HepG2 (cell line): ENCODE results near the gene GPRIN1. TPM values are rescaled to one million over a fixed set of nuclear protein-coding genes. Genes with fewer than 3 reads are reported as not detected.

Source experiments
- ATAC-seq: fragments of 200-7000 bp; cut with Tn5 transposase; 3 replicates; pipeline ENCODE4 v1.9.1; 2020; ENCODE audit warnings: mild to moderate bottlenecking, moderate library complexity
- BruUV-seq: library from RNA; stranded (reverse); fragments of 400-500 nt; replicated peaks from 2 replicates; lab custom pipeline; 2021; lab: Mats Ljungman, UMichigan
- CTCF ChIA-PET: fragments of 300-600 bp; formaldehyde crosslinking; extraction: SDS; loops from one replicate; lab custom pipeline; 2021; ENCODE audit warnings: low total read pairs, inconsistent platforms, low intra/inter-chr PET ratio; lab: Yijun Ruan, JAX
- POLR2A ChIA-PET: fragments of 350-600 bp; sonication (Branson Sonifier 250); formaldehyde crosslinking; loops from one replicate; lab custom pipeline; 2020; ENCODE audit warnings: antibody characterized with exemption, inconsistent platforms; lab: Yijun Ruan, JAX
- DNase-seq: peaks from one replicate; pipeline ENCODE4 v3.0.0-alpha.2; 2015; ENCODE audit warnings: low spot score
- FAIRE-seq: peaks from 3 replicates; lab custom pipeline; 2011; peaks lifted over from hg19 to GRCh38; lab: Jason Lieb, UNC
- H2AFZ ChIP-seq: one replicate; pipeline ENCODE4 v1.6.1; 2011; ENCODE audit warnings: low read length, inconsistent platforms
- H3K27ac ChIP-seq: fragments of 300-600 bp; 3 replicates; pipeline ENCODE4 v1.8.0; 2011; ENCODE audit warnings: mixed run types, mild to moderate bottlenecking, mixed read lengths, low read length, inconsistent platforms; ENCODE audit not compliant: insufficient read depth; ENCODE audit errors: extremely low read length
- H3K27me3 ChIP-seq, 2 experiments: fragments of 200-600 bp in 1 of 2; 2 replicates in 1 of 2; 3 replicates in 1 of 2; pipeline versions ENCODE4 v1.6.0 to v1.8.0; 2011; ENCODE audit warnings: low read length in 2 of 2, mild to moderate bottlenecking in 2 of 2, moderate library complexity in 2 of 2, inconsistent platforms in 1 of 2; ENCODE audit not compliant: insufficient read depth in 2 of 2, control insufficient read depth in 1 of 2
- H3K36me3 ChIP-seq, 2 experiments: fragments of 200-600 bp in 1 of 2; replicated peaks in 1 of 2; 2 replicates in 1 of 2; 3 replicates in 1 of 2; pipeline versions ENCODE4 v1.5.1 to v1.8.0; 2011; ENCODE audit warnings: low read length in 2 of 2, inconsistent platforms in 1 of 2; ENCODE audit not compliant: insufficient read depth in 2 of 2, control insufficient read depth in 1 of 2
- H3K4me1 ChIP-seq: 2 replicates; pipeline ENCODE4 v1.5.1; 2012; ENCODE audit warnings: low read length, inconsistent platforms; ENCODE audit not compliant: insufficient read depth
- H3K4me2 ChIP-seq: 2 replicates; pipeline ENCODE4 v1.6.0; 2011; ENCODE audit warnings: low read depth, low read length, inconsistent platforms
- H3K4me3 ChIP-seq, 3 experiments: fragments of 200-600 bp in 1 of 3; sonication (generic), shearing (Covaris generic) in 1 of 3; replicated peaks in 1 of 3; 2 replicates each; pipeline ENCODE4 v1.5.1; 2011 to 2016; ENCODE audit warnings: low read length in 3 of 3, inconsistent platforms in 2 of 3, low read depth in 2 of 3, mild to moderate bottlenecking in 2 of 3, control low read depth in 1 of 3, mixed read lengths in 1 of 3; ENCODE audit not compliant: insufficient read depth in 1 of 3
- H3K79me2 ChIP-seq: one replicate; pipeline ENCODE4 v1.6.1; 2011; ENCODE audit warnings: low read length, inconsistent platforms; ENCODE audit not compliant: insufficient read depth
- H3K9ac ChIP-seq: 2 replicates; pipeline ENCODE4 v1.6.0; 2011; ENCODE audit warnings: mild to moderate bottlenecking, low read depth, low read length, inconsistent platforms; ENCODE audit not compliant: insufficient read depth
- H3K9me3 ChIP-seq: 2 replicates; pipeline ENCODE4 v1.5.1; 2012; ENCODE audit warnings: mild to moderate bottlenecking, low read length
- H4K20me1 ChIP-seq: 2 replicates; pipeline ENCODE4 v1.6.0; 2011; ENCODE audit warnings: inconsistent platforms, mild to moderate bottlenecking, low read length, moderate library complexity; ENCODE audit not compliant: insufficient read depth
- CEBPG ChIP-seq: IDR thresholded peaks from 2 replicates; pipeline ENCODE4 v1.6.1; 2016
- GATAD2A ChIP-seq: IDR thresholded peaks from 2 replicates; pipeline ENCODE4 v1.6.1; 2016
- HHEX ChIP-seq: IDR thresholded peaks from 2 replicates; pipeline ENCODE4 v1.6.1; 2016; ENCODE audit warnings: control low read depth
- NCOA5 ChIP-seq: sonication (generic); formaldehyde crosslinking; IDR thresholded peaks from 2 replicates; pipeline ENCODE4 v1.4.0; 2020; ENCODE audit warnings: missing genetic modification reagents
- NFATC3 ChIP-seq: sonication (generic); formaldehyde crosslinking; IDR thresholded peaks from 2 replicates; pipeline ENCODE4 v1.5.1; 2020; ENCODE audit warnings: mild to moderate bottlenecking, missing genetic modification reagents
- SNAI1 ChIP-seq: sonication (generic); formaldehyde crosslinking; IDR thresholded peaks from 2 replicates; pipeline ENCODE4 v1.5.0; 2020; ENCODE audit warnings: mild to moderate bottlenecking, missing genetic modification reagents, borderline replicate concordance
- SRSF1 ChIP-seq: fragments of 200-400 bp; formaldehyde crosslinking; optimal IDR thresholded peaks from 2 replicates; pipeline ENCODE3; 2017; ENCODE audit warnings: mild to moderate bottlenecking, low read depth, low read length, moderate library complexity
- SRSF9 ChIP-seq: fragments of 200-400 bp; formaldehyde crosslinking; IDR thresholded peaks from 2 replicates; pipeline ENCODE4 v1.6.1; 2018; ENCODE audit warnings: borderline replicate concordance, mild to moderate bottlenecking, low read depth, low read length; ENCODE audit not compliant: insufficient read depth, poor library complexity, severe bottlenecking
- ZNF160 ChIP-seq: sonication (generic); formaldehyde crosslinking; IDR thresholded peaks from 2 replicates; pipeline ENCODE4 v1.8.0; 2022; ENCODE audit warnings: mild to moderate bottlenecking, inconsistent platforms, missing genetic modification reagents
- ZNF329 ChIP-seq: sonication (generic); formaldehyde crosslinking; IDR thresholded peaks from 2 replicates; pipeline ENCODE4 v1.9.0; 2021; ENCODE audit warnings: low read depth, mild to moderate bottlenecking, missing genetic modification reagents
- ZNF350 ChIP-seq: sonication (generic); formaldehyde crosslinking; IDR thresholded peaks from 2 replicates; pipeline ENCODE4 v1.4.0; 2020; ENCODE audit warnings: mild to moderate bottlenecking, low read depth, missing genetic modification reagents, borderline replicate concordance
- ZNF687 ChIP-seq: sonication (generic); formaldehyde crosslinking; IDR thresholded peaks from 2 replicates; pipeline ENCODE4 v1.5.1; 2020; ENCODE audit warnings: mild to moderate bottlenecking, missing genetic modification reagents, moderate library complexity
- WGBS: methylation state at CpG from one replicate; pipeline ENCODE4 v1.1.6; 2017; ENCODE audit warnings: low lambda C conversion rate; 5-methylcytosine and 5-hydroxymethylcytosine counted together
- in situ Hi-C: cut with HindIII; loops from 2 replicates; pipeline ENCODE4 v1.10.0; 2017; ENCODE audit warnings: low pct_unique_long_range_greater_than_20kb; ENCODE audit not compliant: extremely low pct_ligation_motif_present
- intact Hi-C: fragments of 100-400 bp; cut with micrococcal nuclease; formaldehyde crosslinking; loops from one replicate; pipeline ENCODE4 v1.10.0; 2022; ENCODE audit not compliant: unreplicated experiment
- polyA plus RNA-seq, 8 experiments: library from polyadenylated mRNA; depleted of rRNA in 3 of 8; stranded (reverse) in 7 of 8; unstranded in 1 of 8; fragments of >200 nt; fragmentation: Illumina TruSeq in 4 of 8; extraction: Trizol in 4 of 8; gene quantifications; 2 replicates each; pipeline versions ENCODE4 v1.2.1 to v1.2.3, GENCODE V29; 2011 to 2016; ENCODE audit warnings: low read depth in 4 of 8, missing spikeins in 1 of 8, mixed read lengths in 1 of 8; ENCODE audit not compliant: insufficient read depth in 1 of 8
- total RNA-seq, 5 experiments: library from RNA; depleted of rRNA; stranded (reverse); fragments of >200 nt; fragmentation: Illumina TruSeq; extraction: Trizol; gene quantifications; 2 replicates each; pipeline ENCODE4 v1.2.3, GENCODE V29; 2016; ENCODE audit warnings: low read depth in 1 of 5
- TF ChIP-seq, protein P1 (sequence below): sonication (generic); formaldehyde crosslinking; IDR thresholded peaks from 2 replicates; pipeline ENCODE4 v1.4.0; 2020; ENCODE audit warnings: low read depth, missing genetic modification reagents

Gene GPRIN1
- total and polyA plus RNA-seq, 2 of the 13 experiments (the other 11 are each of a cell fraction or from before 2014, with no cell fraction given), result 0.32 to 2.0 TPM

GRCh38 chr5:176561259-176561658, 48.7 kb downstream of the GPRIN1 start:
- Histone ChIP-seq H3K4me1 (peaks cover 11% of the 10 kb centered on the region; the same call in 1 of the 2 replicates), H3K9me3 (no peaks in the 10 kb centered on the region), H4K20me1 (no peaks in the 10 kb centered on the region), H3K4me3 (no peak overlapping the region), H3K9ac (no peak overlapping the region), H3K4me2 (no peak overlapping the region), H3K27me3 (no peaks in the 10 kb centered on the region), H2AFZ (no peak overlapping the region), H3K27ac (no peak overlapping the region), H3K36me3 (no peaks in the 10 kb centered on the region), H3K79me2 (no peaks in the 10 kb centered on the region)
- 100% methylated on average over 3 of the region's 3 CpGs for WGBS
- ATAC-seq (no peak), FAIRE-seq (no peak), DNase-seq (no peak)
- intact Hi-C loops, result no loop called here
- ChIA-PET CTCF (no interaction called here), POLR2A (no interaction called here)
- in situ Hi-C loops, result no loop called here
- no TSS peak for BruUV-seq
- TF ChIP-seq ZNF350 (CRISPR knock-in tag) (no peak), NFATC3 (no peak), ZNF329 (CRISPR knock-in tag) (no peak), ZNF687 (CRISPR knock-in tag) (no peak), SRSF9 (no peak), GATAD2A (CRISPR knock-in tag) (no peak), NCOA5 (CRISPR knock-in tag) (no peak), SNAI1 (CRISPR knock-in tag) (no peak), SRSF1 (no peak), CEBPG (CRISPR knock-in tag) (no peak), HHEX (CRISPR knock-in tag) (no peak), ZNF160 (CRISPR knock-in tag) (no peak)
- TF ChIP-seq, protein P1, sequence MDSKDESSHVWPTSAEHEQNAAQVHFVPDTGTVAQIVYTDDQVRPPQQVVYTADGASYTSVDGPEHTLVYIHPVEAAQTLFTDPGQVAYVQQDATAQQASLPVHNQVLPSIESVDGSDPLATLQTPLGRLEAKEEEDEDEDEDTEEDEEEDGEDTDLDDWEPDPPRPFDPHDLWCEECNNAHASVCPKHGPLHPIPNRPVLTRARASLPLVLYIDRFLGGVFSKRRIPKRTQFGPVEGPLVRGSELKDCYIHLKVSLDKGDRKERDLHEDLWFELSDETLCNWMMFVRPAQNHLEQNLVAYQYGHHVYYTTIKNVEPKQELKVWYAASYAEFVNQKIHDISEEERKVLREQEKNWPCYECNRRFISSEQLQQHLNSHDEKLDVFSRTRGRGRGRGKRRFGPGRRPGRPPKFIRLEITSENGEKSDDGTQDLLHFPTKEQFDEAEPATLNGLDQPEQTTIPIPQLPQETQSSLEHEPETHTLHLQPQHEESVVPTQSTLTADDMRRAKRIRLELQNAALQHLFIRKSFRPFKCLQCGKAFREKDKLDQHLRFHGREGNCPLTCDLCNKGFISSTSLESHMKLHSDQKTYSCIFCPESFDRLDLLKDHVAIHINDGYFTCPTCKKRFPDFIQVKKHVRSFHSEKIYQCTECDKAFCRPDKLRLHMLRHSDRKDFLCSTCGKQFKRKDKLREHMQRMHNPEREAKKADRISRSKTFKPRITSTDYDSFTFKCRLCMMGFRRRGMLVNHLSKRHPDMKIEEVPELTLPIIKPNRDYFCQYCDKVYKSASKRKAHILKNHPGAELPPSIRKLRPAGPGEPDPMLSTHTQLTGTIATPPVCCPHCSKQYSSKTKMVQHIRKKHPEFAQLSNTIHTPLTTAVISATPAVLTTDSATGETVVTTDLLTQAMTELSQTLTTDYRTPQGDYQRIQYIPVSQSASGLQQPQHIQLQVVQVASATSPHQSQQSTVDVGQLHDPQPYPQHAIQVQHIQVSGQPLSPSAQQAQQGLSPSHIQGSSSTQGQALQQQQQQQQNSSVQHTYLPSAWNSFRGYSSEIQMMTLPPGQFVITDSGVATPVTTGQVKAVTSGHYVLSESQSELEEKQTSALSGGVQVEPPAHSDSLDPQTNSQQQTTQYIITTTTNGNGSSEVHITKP (CRISPR knock-in tag), result no peak
